SK-N-SH (cell line): ENCODE data around the gene PLXNA4.

Experiments used
- EP300 ChIP-seq, 2 experiments: IDR thresholded peaks; 2 replicates each; pipeline versions ENCODE4 v1.4.0 to v1.6.1; 2012; ENCODE audit warnings: borderline replicate concordance in 1 of 2, low read depth in 1 of 2, low read length in 1 of 2
- EZH2phosphoT487 ChIP-seq: fragments of 200-600 bp; sonication (generic); IDR thresholded peaks from 2 replicates; pipeline ENCODE4 v1.6.1; 2017; ENCODE audit warnings: low read depth, mixed run types, mild to moderate bottlenecking, antibody characterized with exemption, moderate library complexity, borderline replicate concordance
- GABPA ChIP-seq: IDR thresholded peaks from 2 replicates; pipeline ENCODE4 v1.4.0; 2012; ENCODE audit warnings: low read depth, mild to moderate bottlenecking
- NFIC ChIP-seq: IDR thresholded peaks from 2 replicates; pipeline ENCODE4 v1.4.0; 2012; ENCODE audit warnings: borderline replicate concordance
- NRF1 ChIP-seq: IDR thresholded peaks from 2 replicates; pipeline ENCODE4 v1.6.1; 2012; ENCODE audit warnings: low read depth, mild to moderate bottlenecking, low read length
- POLR2AphosphoS5 ChIP-seq: IDR thresholded peaks from 2 replicates; pipeline ENCODE4 v1.6.1; 2012; ENCODE audit warnings: low read depth, low read length
- SIN3A ChIP-seq: IDR thresholded peaks from 2 replicates; pipeline ENCODE4 v1.6.1; 2012; ENCODE audit warnings: low read depth, mild to moderate bottlenecking, low read length, moderate library complexity, borderline replicate concordance
- SMC3 ChIP-seq: IDR thresholded peaks from 2 replicates; pipeline ENCODE4 v1.6.1; 2012; ENCODE audit warnings: low read depth, low read length, improper control_type of control experiment
- YY1 ChIP-seq: IDR thresholded peaks from 2 replicates; pipeline ENCODE4 v1.4.0; 2012; ENCODE audit warnings: low read depth, mild to moderate bottlenecking
- ZBTB33 ChIP-seq: IDR thresholded peaks from 2 replicates; pipeline ENCODE4 v1.4.0; 2012; ENCODE audit warnings: low read depth, borderline replicate concordance
- TF ChIP-seq, protein P1 (sequence below): fragments of 200-600 bp; sonication (generic); IDR thresholded peaks from 2 replicates; pipeline ENCODE4 v1.6.1; 2017; ENCODE audit warnings: antibody characterized with exemption, mild to moderate bottlenecking, moderate library complexity
- TF ChIP-seq, protein P2 (sequence below): IDR thresholded peaks from 2 replicates; pipeline ENCODE4 v1.4.0; 2012; ENCODE audit warnings: low read depth, borderline replicate concordance

DNA sequence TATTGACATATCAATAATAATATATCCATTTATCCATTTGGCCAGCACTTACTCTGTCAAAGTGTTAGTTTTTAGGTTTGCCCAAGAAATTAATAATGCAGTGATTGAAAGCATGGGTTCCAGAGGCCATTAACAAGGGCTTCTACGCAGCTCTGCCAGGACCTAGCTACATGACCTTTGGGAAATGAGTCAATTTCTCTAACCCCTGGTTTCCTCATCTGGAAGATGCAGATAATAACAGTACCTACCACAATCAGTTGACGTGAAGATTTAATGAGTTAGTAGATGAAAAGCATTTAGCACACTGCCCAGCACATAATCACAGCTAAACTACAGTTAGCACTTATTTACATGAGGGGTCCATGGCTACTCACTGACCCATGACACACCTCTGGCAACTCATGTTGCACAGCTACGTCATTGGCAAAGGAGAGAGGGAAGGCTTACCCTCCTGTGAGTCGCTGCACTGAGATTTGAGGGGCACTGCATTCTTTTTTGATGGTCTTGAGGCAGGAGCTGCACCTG lies 263.7 kb downstream of the PLXNA4 start:
- TF ChIP-seq, protein P1, sequence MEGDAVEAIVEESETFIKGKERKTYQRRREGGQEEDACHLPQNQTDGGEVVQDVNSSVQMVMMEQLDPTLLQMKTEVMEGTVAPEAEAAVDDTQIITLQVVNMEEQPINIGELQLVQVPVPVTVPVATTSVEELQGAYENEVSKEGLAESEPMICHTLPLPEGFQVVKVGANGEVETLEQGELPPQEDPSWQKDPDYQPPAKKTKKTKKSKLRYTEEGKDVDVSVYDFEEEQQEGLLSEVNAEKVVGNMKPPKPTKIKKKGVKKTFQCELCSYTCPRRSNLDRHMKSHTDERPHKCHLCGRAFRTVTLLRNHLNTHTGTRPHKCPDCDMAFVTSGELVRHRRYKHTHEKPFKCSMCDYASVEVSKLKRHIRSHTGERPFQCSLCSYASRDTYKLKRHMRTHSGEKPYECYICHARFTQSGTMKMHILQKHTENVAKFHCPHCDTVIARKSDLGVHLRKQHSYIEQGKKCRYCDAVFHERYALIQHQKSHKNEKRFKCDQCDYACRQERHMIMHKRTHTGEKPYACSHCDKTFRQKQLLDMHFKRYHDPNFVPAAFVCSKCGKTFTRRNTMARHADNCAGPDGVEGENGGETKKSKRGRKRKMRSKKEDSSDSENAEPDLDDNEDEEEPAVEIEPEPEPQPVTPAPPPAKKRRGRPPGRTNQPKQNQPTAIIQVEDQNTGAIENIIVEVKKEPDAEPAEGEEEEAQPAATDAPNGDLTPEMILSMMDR, result no peak
- no peak for TF ChIP-seq NRF1
- TF ChIP-seq ZBTB33, result no peak
- no peak for TF ChIP-seq SMC3
- no peak for TF ChIP-seq YY1
- TF ChIP-seq POLR2AphosphoS5, result no peak
- TF ChIP-seq NFIC, result no peak
- no peak for TF ChIP-seq EZH2phosphoT487
- no peak for TF ChIP-seq GABPA
- TF ChIP-seq, protein P2, sequence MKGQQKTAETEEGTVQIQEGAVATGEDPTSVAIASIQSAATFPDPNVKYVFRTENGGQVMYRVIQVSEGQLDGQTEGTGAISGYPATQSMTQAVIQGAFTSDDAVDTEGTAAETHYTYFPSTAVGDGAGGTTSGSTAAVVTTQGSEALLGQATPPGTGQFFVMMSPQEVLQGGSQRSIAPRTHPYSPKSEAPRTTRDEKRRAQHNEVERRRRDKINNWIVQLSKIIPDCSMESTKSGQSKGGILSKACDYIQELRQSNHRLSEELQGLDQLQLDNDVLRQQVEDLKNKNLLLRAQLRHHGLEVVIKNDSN, result no peak
- TF ChIP-seq SIN3A, result no peak
- no peak for TF ChIP-seq EP300 (IDR thresholded peaks at IDR 0.05; ENCODE audit: borderline replicate concordance in 1 of 2, low read depth in 1 of 2, low read length in 1 of 2)
